Keratinocyte (primary cell): ENCODE results near the gene CTTNBP2. TPM values are rescaled to one million over a fixed set of nuclear protein-coding genes. Genes with fewer than 3 reads are reported as not detected.

Experiments used
- DNase-seq: peaks from one replicate; pipeline ENCODE4 v3.0.0-alpha.2; 2011; ENCODE audit warnings: low read depth, missing footprints, low spot score
- FAIRE-seq: peaks from 2 replicates; lab custom pipeline; 2011; peaks lifted over from hg19 to GRCh38; lab: Jason Lieb, UNC
- H2AFZ ChIP-seq: 2 replicates; pipeline ENCODE4 v1.6.0; 2012; ENCODE audit warnings: low read length, control low read depth, inconsistent platforms; ENCODE audit not compliant: control insufficient read depth
- H3K27ac ChIP-seq: 2 replicates; pipeline ENCODE4 v1.5.1; 2011; ENCODE audit warnings: low read length; ENCODE audit not compliant: control insufficient read depth, insufficient read depth
- H3K27me3 ChIP-seq: 3 replicates; pipeline ENCODE4 v1.6.0; 2011; ENCODE audit warnings: low read length; ENCODE audit not compliant: control insufficient read depth, insufficient read depth; ENCODE audit errors: extremely low read depth
- H3K36me3 ChIP-seq, 2 experiments: 2 replicates in 1 of 2; 3 replicates in 1 of 2; pipeline ENCODE4 v1.5.1; 2011; ENCODE audit warnings: low read length in 2 of 2, mild to moderate bottlenecking in 1 of 2; ENCODE audit not compliant: control insufficient read depth in 2 of 2, insufficient read depth in 2 of 2; ENCODE audit errors: extremely low read depth in 1 of 2
- H3K4me1 ChIP-seq: 3 replicates; pipeline ENCODE4 v1.5.1; 2011; ENCODE audit warnings: low read length; ENCODE audit not compliant: control insufficient read depth, insufficient read depth; ENCODE audit errors: extremely low read depth
- H3K4me2 ChIP-seq: 3 replicates; pipeline ENCODE4 v1.6.0; 2011; ENCODE audit warnings: low read depth, low read length; ENCODE audit not compliant: control insufficient read depth, insufficient read depth; ENCODE audit errors: extremely low read depth
- H3K4me3 ChIP-seq, 3 experiments: fragments of 200-600 bp in 1 of 3; sonication (generic) in 1 of 3; 2 replicates in 2 of 3; 3 replicates in 1 of 3; pipeline ENCODE4 v1.5.1; 2011 to 2016; ENCODE audit warnings: low read length in 3 of 3, mild to moderate bottlenecking in 3 of 3, control low read depth in 2 of 3, inconsistent platforms in 1 of 3, low read depth in 1 of 3, mixed read lengths in 1 of 3, mixed run types in 1 of 3, moderate library complexity in 1 of 3; ENCODE audit not compliant: control insufficient read depth in 2 of 3, insufficient read depth in 2 of 3; ENCODE audit errors: extremely low read depth in 1 of 3
- H3K79me2 ChIP-seq: 2 replicates; pipeline ENCODE4 v1.6.0; 2012; ENCODE audit warnings: low read length; ENCODE audit not compliant: control insufficient read depth, insufficient read depth
- H3K9ac ChIP-seq: 3 replicates; pipeline ENCODE4 v1.6.0; 2011; ENCODE audit warnings: low read length; ENCODE audit not compliant: control insufficient read depth, insufficient read depth; ENCODE audit errors: extremely low read depth
- H3K9me1 ChIP-seq: 3 replicates; pipeline ENCODE4 v1.6.0; 2011; ENCODE audit warnings: low read length; ENCODE audit not compliant: control insufficient read depth, insufficient read depth; ENCODE audit errors: extremely low read depth
- H3K9me3 ChIP-seq: 2 replicates; pipeline ENCODE4 v1.5.1; 2012; ENCODE audit warnings: low read depth, low read length; ENCODE audit not compliant: control insufficient read depth
- H4K20me1 ChIP-seq: 3 replicates; pipeline ENCODE4 v1.6.0; 2011; ENCODE audit warnings: low read length; ENCODE audit not compliant: control insufficient read depth, insufficient read depth; ENCODE audit errors: extremely low read depth
- EZH2 ChIP-seq: IDR thresholded peaks from one replicate; pipeline ENCODE4 v1.6.1; 2012; ENCODE audit warnings: inconsistent platforms, mild to moderate bottlenecking, low read length, moderate library complexity
- dilution Hi-C: fragments of 300-500 bp; cut with MboI; formaldehyde crosslinking; loops from one replicate; pipeline ENCODE4 v1.7.0; 2020; ENCODE audit warnings: low sequenced_read_pairs; ENCODE audit not compliant: extremely low pct_ligation_motif_present
- polyA plus RNA-seq, 5 experiments: library from polyadenylated mRNA; depleted of rRNA in 3 of 5; stranded (reverse) in 3 of 5; stranded (forward) in 1 of 5; unstranded in 1 of 5; fragments of >200 nt; gene quantifications; 1 replicate in 1 of 5; 2 replicates in 3 of 5; 3 replicates in 1 of 5; pipeline versions ENCODE4 v1.2.1 to v1.2.3, GENCODE V29; 2011 to 2012; ENCODE audit warnings: missing spikeins in 2 of 5, low read depth in 1 of 5, low replicate concordance in 1 of 5
- TF ChIP-seq, protein P1 (sequence below), 3 experiments: IDR thresholded peaks in 1 of 3; conservative IDR thresholded peaks in 1 of 3; optimal IDR thresholded peaks in 1 of 3; 2 replicates in 2 of 3; 3 replicates in 1 of 3; pipeline versions ENCODE3 to v1.5.1; 2011; ENCODE audit warnings: low read length in 3 of 3, mild to moderate bottlenecking in 3 of 3, moderate library complexity in 2 of 3, control low read depth in 1 of 3, inconsistent platforms in 1 of 3; ENCODE audit not compliant: insufficient read depth in 2 of 3; ENCODE audit errors: extremely low read depth in 1 of 3

The CTTNBP2 gene
- polyA plus RNA-seq, 1 donor (not counting 4 experiments of a cell fraction or from before 2014, with no cell fraction given): 0.55 TPM

DNA sequence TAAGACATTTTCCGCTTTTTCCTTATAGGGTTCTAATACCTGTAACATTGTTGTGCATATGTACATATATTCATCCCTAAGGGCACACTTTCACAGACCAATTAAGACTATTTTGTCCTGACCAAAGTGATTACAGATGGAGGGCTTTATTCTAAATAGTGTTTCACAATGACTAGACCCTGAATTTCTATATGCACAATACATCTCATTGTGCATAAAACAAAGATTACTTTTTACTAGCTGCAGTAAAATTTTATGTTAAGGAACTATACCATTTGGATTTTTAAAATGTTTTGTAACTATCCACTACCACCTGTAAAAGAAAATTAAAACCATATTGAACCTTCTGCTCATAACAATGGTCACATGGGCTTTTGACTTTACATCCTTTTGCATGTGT, 87.8 kb downstream of the CTTNBP2 start:
- H3K27me3 ChIP-seq: no peaks in the 10 kb centered on the region
- DNase-seq: no peak
- H3K9me1 ChIP-seq: no peaks in the 10 kb centered on the region
- H3K4me2 ChIP-seq: no peak overlapping the region
- H3K27ac ChIP-seq: no peak overlapping the region
- no peaks in the 10 kb centered on the region for H3K79me2 ChIP-seq
- H3K36me3 ChIP-seq: no peaks in the 10 kb centered on the region
- H2AFZ ChIP-seq: no peak overlapping the region
- no peak overlapping the region for H3K4me3 ChIP-seq
- no peaks in the 10 kb centered on the region for H3K9me3 ChIP-seq
- no peak overlapping the region for H3K9ac ChIP-seq
- TF ChIP-seq, protein P1, sequence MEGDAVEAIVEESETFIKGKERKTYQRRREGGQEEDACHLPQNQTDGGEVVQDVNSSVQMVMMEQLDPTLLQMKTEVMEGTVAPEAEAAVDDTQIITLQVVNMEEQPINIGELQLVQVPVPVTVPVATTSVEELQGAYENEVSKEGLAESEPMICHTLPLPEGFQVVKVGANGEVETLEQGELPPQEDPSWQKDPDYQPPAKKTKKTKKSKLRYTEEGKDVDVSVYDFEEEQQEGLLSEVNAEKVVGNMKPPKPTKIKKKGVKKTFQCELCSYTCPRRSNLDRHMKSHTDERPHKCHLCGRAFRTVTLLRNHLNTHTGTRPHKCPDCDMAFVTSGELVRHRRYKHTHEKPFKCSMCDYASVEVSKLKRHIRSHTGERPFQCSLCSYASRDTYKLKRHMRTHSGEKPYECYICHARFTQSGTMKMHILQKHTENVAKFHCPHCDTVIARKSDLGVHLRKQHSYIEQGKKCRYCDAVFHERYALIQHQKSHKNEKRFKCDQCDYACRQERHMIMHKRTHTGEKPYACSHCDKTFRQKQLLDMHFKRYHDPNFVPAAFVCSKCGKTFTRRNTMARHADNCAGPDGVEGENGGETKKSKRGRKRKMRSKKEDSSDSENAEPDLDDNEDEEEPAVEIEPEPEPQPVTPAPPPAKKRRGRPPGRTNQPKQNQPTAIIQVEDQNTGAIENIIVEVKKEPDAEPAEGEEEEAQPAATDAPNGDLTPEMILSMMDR (optimal IDR thresholded peaks at IDR 0.05 in 1 of 3, IDR thresholded peaks at IDR 0.05 in 1 of 3, conservative IDR thresholded peaks at IDR 0.05 in 1 of 3; ENCODE audit: extremely low read depth in 1 of 3, insufficient read depth in 2 of 3, low read length in 3 of 3): no peak
- TF ChIP-seq EZH2: no peak
- H4K20me1 ChIP-seq: no peaks in the 10 kb centered on the region
- dilution Hi-C loops: no loop called here
- no peak for FAIRE-seq
- H3K4me1 ChIP-seq: no peaks in the 10 kb centered on the region

DNA sequence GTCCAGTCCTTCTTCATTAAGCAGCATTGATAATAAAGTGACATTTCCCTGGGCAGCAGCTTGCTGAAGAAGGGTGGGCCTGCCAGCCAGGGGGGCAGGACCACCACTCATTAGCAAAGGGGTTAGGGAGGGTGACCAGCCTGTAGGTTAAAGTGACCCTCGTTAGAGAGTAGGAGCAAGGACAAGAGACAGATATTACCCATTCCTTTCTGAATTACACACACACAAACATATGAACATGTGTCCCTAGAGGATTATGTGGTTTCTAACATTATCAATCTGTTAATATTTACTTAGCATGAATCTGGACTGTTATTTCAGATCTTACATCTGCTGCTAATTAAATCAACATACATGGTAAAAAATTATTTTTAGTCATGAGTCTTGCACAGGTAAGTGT, 88.9 kb downstream of the CTTNBP2 start:
- no peak overlapping the region for H3K4me3 ChIP-seq
- H3K9ac ChIP-seq: no peak overlapping the region
- no peak for FAIRE-seq
- no peak overlapping the region for H3K27ac ChIP-seq
- no peaks in the 10 kb centered on the region for H3K4me1 ChIP-seq
- DNase-seq: no peak
- no peaks in the 10 kb centered on the region for H3K9me3 ChIP-seq
- no peak for TF ChIP-seq EZH2
- TF ChIP-seq, protein P1 (optimal IDR thresholded peaks at IDR 0.05 in 1 of 3, IDR thresholded peaks at IDR 0.05 in 1 of 3, conservative IDR thresholded peaks at IDR 0.05 in 1 of 3; ENCODE audit: extremely low read depth in 1 of 3, insufficient read depth in 2 of 3, low read length in 3 of 3): no peak
- no peaks in the 10 kb centered on the region for H4K20me1 ChIP-seq
- no peaks in the 10 kb centered on the region for H3K9me1 ChIP-seq
- no peaks in the 10 kb centered on the region for H3K36me3 ChIP-seq
- H3K27me3 ChIP-seq: no peaks in the 10 kb centered on the region
- dilution Hi-C loops: no loop called here
- H2AFZ ChIP-seq: no peak overlapping the region
- H3K4me2 ChIP-seq: no peak overlapping the region
- no peaks in the 10 kb centered on the region for H3K79me2 ChIP-seq
